NCI-H1930 (cell line): ENCODE results near the gene SLC39A6.

ENCODE experiments used
- DNase-seq, 2 experiments: peaks; one replicate each; lab custom pipeline; 2025; lab: John Stamatoyannopoulos, UW

Gene SLC39A6

DNA sequence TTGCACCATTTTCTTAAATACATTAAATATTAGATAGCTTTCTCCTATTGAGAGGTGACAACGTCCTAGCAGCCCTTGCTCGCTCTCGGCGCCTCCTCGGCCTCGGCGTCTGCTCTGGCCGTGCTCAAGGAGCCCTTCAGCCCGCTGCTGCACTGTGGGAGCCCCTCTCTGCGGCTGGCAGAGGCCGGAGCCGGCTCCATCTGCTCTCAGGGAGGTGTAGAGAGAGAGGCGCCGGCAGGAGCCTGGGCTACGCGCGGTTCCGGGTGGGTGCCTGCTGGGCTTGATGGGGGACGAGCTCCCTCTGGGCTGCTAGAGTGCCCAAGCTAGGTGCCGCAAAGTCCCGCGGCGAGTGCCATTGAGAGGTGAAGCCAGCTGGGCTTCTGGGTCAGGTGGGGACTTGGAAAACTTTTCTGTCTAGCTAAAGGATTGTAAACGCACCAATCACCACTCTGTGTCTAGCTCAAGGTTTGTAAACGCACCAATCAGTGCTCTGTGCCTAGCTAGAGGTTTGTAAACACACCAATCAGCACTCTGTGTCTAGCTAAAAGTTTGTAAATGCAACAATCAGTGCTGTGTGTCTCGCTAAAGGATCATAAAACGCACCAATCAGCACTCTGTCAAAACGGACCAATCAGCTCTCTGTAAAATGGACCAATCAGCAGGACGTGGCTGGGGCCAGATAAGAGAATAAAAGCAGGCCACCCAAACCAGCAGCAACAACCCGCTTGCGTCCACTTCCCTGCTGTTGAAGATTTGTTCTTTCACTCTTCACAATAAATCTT lies 64.9 kb downstream of the SLC39A6 start:
- no peak for DNase-seq

DNA sequence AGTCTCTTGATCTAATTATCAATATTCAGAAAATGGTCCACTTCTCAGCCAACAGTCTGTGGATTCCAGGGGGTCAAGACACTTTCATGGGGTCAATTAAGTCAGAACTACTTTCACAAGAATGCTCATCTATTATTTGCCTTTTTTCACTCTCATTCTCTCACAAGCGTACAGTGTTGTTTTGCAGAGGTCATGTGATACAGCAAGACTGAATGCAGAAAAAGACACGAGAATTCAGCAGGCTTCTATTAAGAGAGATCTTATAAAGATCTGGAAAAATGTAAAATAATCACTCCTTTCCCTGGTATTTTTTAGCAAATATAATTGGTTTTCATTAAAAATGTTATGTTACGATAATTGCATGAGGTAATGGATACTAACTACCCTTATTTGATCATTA lies 70.5 kb downstream of the SLC39A6 start:
- no peak for DNase-seq
